DOHH2 (cell line): Measurements from ENCODE around the gene WIPF2.

Experiments used
- H3F3A ChIP-seq: fragments of 200-600 bp; sonication (generic), shearing (Covaris generic); 2 replicates; pipeline ENCODE4 v1.6.0; 2016; ENCODE audit warnings: antibody characterized with exemption, mild to moderate bottlenecking; ENCODE audit not compliant: control insufficient read depth, insufficient read depth
- H3K27ac ChIP-seq: fragments of 200-600 bp; sonication (generic); 2 replicates; pipeline ENCODE4 v1.5.1; 2014; ENCODE audit warnings: low read depth, mild to moderate bottlenecking, low read length, moderate library complexity
- H3K27me3 ChIP-seq: fragments of 200-600 bp; sonication (generic); 2 replicates; pipeline ENCODE4 v1.6.1; 2014; ENCODE audit warnings: mild to moderate bottlenecking, low read length, mixed read lengths; ENCODE audit not compliant: control insufficient read depth
- H3K36me3 ChIP-seq: fragments of 200-600 bp; sonication (generic); 2 replicates; pipeline ENCODE4 v1.6.1; 2014; ENCODE audit warnings: mild to moderate bottlenecking, low read length, moderate library complexity, mixed read lengths; ENCODE audit not compliant: control insufficient read depth
- H3K4me1 ChIP-seq: fragments of 200-600 bp; sonication (generic); 2 replicates; pipeline ENCODE4 v1.6.1; 2014; ENCODE audit warnings: mild to moderate bottlenecking, low read length, mixed read lengths; ENCODE audit not compliant: control insufficient read depth
- H3K4me2 ChIP-seq: fragments of 200-600 bp; sonication (generic); 2 replicates; pipeline ENCODE4 v1.6.0; 2014; ENCODE audit warnings: mild to moderate bottlenecking, low read length, moderate library complexity
- H3K4me3 ChIP-seq: fragments of 200-600 bp; sonication (generic); 2 replicates; pipeline ENCODE4 v1.5.1; 2014; ENCODE audit warnings: mild to moderate bottlenecking, low read length, mixed read lengths
- H3K79me2 ChIP-seq: fragments of 200-600 bp; sonication (generic); 2 replicates; pipeline ENCODE4 v1.6.1; 2014; ENCODE audit warnings: mild to moderate bottlenecking, low read length, mixed read lengths; ENCODE audit not compliant: control insufficient read depth
- H3K9me2 ChIP-seq: fragments of 200-600 bp; sonication (generic); replicated peaks from 2 replicates; pipeline ENCODE4 v1.6.1; 2014; ENCODE audit warnings: mild to moderate bottlenecking, low read length, mixed read lengths; ENCODE audit not compliant: control insufficient read depth
- H3K9me3 ChIP-seq: fragments of 200-600 bp; sonication (generic); 2 replicates; pipeline ENCODE4 v1.6.1; 2014; ENCODE audit warnings: antibody characterized with exemption, low read length, mixed read lengths; ENCODE audit not compliant: control insufficient read depth, insufficient read depth
- H4K20me1 ChIP-seq: fragments of 200-600 bp; sonication (generic); 2 replicates; pipeline ENCODE4 v1.6.0; 2014; ENCODE audit warnings: low read depth, mild to moderate bottlenecking, antibody characterized with exemption, low read length, moderate library complexity; ENCODE audit not compliant: control insufficient read depth, insufficient read depth
- CTCF ChIP-seq: fragments of 200-600 bp; sonication (generic); IDR thresholded peaks from one replicate; pipeline ENCODE4 v1.5.1; 2014; ENCODE audit warnings: antibody characterized with exemption, mild to moderate bottlenecking, low read depth, low read length; ENCODE audit not compliant: poor library complexity, severe bottlenecking
- EZH2phosphoT487 ChIP-seq: fragments of 200-600 bp; sonication (generic); IDR thresholded peaks from 2 replicates; pipeline ENCODE4 v1.6.1; 2017; ENCODE audit warnings: borderline replicate concordance, mild to moderate bottlenecking, antibody characterized with exemption, low read length, moderate library complexity, mixed read lengths

The WIPF2 gene, protein sequence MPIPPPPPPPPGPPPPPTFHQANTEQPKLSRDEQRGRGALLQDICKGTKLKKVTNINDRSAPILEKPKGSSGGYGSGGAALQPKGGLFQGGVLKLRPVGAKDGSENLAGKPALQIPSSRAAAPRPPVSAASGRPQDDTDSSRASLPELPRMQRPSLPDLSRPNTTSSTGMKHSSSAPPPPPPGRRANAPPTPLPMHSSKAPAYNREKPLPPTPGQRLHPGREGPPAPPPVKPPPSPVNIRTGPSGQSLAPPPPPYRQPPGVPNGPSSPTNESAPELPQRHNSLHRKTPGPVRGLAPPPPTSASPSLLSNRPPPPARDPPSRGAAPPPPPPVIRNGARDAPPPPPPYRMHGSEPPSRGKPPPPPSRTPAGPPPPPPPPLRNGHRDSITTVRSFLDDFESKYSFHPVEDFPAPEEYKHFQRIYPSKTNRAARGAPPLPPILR

DNA sequence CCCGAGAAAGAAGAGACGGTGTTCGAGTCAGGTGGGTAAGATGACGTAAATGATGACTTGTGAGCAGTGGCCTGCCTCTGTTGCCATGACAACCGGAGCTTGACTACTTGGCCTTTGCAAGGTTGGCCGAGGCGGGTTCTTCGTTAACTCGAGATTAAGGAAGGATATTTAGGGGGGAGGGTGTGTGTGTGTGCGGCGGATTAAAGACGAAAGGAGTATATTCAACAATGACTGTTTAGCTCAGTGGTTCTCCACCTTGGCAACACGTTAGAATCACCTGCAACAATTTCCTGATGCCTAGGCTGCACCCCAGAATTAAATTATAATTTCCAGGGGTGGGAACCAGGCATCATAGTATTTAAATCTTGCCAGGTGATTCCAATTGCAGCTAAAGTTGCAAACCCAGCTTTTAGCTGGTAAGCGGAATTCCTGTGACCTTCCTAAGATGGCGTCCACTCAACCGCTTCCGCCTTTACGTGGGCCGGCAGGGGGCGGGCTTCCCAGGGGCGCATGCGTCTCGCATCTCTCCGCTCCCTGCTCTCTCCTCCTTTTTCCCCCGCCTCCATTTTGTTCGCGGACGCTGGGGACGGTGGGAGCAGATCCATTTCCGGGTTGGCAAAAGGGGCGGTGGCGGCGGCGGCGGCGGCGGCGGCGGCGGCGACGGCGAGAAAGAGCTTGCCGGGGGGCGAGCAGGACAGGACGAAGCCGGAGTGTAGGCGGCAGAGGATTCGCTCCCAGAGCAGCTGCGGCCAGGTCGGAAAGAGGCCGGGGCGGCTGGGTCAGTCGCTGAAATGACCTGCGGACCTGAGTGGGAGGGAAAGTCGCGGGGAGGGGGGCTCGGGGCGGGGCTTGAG, at the start of gene WIPF2:
TSS of gene WIPF2 (plus strand) at position 565 of the 854 bp plus-strand sequence. CDS start 37,156 bp downstream, outside the sequence.
- no peaks in the 10 kb centered on the region for H3F3A ChIP-seq
- peak within 1 kb of the TSS; percentile 60 for H3K27ac ChIP-seq
- peak within 1 kb of the TSS; percentile 78 for H3K4me2 ChIP-seq
- no peaks in the 10 kb centered on the region for H3K36me3 ChIP-seq
- no peaks in the 10 kb centered on the region for H3K9me3 ChIP-seq
- H3K27me3 ChIP-seq = no peaks in the 10 kb centered on the region
- H3K79me2 ChIP-seq = peaks cover 30% of the 10 kb centered on the region
- H3K9me2 ChIP-seq = no peaks in the 10 kb centered on the region
- peak within 1 kb of the TSS; percentile 92 for H3K4me3 ChIP-seq
- no peaks in the 10 kb centered on the region for H4K20me1 ChIP-seq
- H3K4me1 ChIP-seq = peaks cover 21% of the 10 kb centered on the region
- TF ChIP-seq EZH2phosphoT487 (no peak), CTCF (peak; percentile 42)

DNA sequence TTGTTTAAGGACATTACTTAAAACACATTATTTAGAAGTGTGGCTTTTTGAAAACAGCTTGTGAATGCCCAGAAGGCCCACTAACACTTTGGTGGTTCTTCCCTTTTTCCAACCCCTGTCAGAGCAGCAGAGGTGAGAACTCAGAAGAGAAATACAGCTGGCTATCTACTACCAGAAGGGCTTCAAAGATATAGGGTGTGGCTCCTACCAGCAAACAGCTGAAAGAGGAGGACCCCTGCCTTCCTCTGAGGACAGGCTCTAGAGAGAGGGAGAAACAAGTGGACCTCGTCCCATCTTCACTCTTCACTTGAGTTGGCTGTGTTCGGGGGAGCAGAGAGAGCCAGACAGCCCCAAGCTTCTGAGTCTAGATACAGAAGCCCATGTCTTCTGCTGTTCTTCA, 48.8 kb upstream of the WIPF2 start:
- Histone ChIP-seq H4K20me1 (no peaks in the 10 kb centered on the region), H3K4me2 (no peak overlapping the region), H3K79me2 (0 out of 2 replicates have a peak, but pooled peaks cover 2% of the 10 kb centered on the region), H3K27me3 (no peaks in the 10 kb centered on the region), H3K9me3 (no peaks in the 10 kb centered on the region), H3K4me3 (no peak overlapping the region), H3F3A (peaks cover 24% of the 10 kb centered on the region), H3K4me1 (no peaks in the 10 kb centered on the region; the same call in 1 of the 2 replicates), H3K9me2 (no peaks in the 10 kb centered on the region), H3K27ac (no peak overlapping the region), H3K36me3 (peaks cover 73% of the 10 kb centered on the region)
- TF ChIP-seq EZH2phosphoT487 (no peak), CTCF (no peak)

- peaks cover 66% of the 10 kb centered on the region for H3K36me3 ChIP-seq
- H3K79me2 ChIP-seq = 0 out of 2 replicates have a peak, but pooled peaks cover 2% of the 10 kb centered on the region
- H3K9me3 ChIP-seq = no peaks in the 10 kb centered on the region
- H3K4me1 ChIP-seq = peaks cover 2% of the 10 kb centered on the region
- peaks cover 18% of the 10 kb centered on the region for H3F3A ChIP-seq
- no peak overlapping the region for H3K4me3 ChIP-seq
- H4K20me1 ChIP-seq = no peaks in the 10 kb centered on the region
- no peak overlapping the region for H3K4me2 ChIP-seq
- no peaks in the 10 kb centered on the region for H3K9me2 ChIP-seq
- no peaks in the 10 kb centered on the region for H3K27me3 ChIP-seq
- no peak overlapping the region for H3K27ac ChIP-seq
- TF ChIP-seq EZH2phosphoT487 (no peak), CTCF (no peak)
Measured at GRCh38 chr17:40171750-40172149, 47.4 kb upstream of the WIPF2 start.
